ENCODE results near the gene ZDHHC24. TPM values are rescaled to one million over a fixed set of nuclear protein-coding genes. Genes with fewer than 3 reads are reported as not detected.

ZDHHC24 gene
- polyA plus RNA-seq, 1 donor, result 8.5 TPM

GRCh38 chr11:66567787-66568123 is 21.9 kb upstream of the ZDHHC24 start:
- no peak for DNase-seq
- Histone ChIP-seq H3K4me1 (ENCODE audit: control insufficient read depth, insufficient read depth, low read length) (no peaks in the 10 kb centered on the region), H3K27ac (ENCODE audit: low read length) (no peak overlapping the region), H3K4me3 (ENCODE audit: low read length) (peak overlapping the region; percentile 23), H3K36me3 (ENCODE audit: control insufficient read depth, insufficient read depth, low read length) (no peaks in the 10 kb centered on the region), H3K9me3 (ENCODE audit: control insufficient read depth, low read depth, low read length) (peaks cover 2% of the 10 kb centered on the region), H3K27me3 (ENCODE audit: control insufficient read depth, insufficient read depth, low read length) (peaks cover 18% of the 10 kb centered on the region)
- whole genome bisulfite sequencing (ENCODE audit: insufficient coverage, low lambda C conversion rate), result no CpG with 5 or more reads among the region's 15 CpGs

- H3K36me3 ChIP-seq (ENCODE audit: control insufficient read depth, insufficient read depth, low read length), result no peaks in the 10 kb centered on the region
- H3K27me3 ChIP-seq (ENCODE audit: control insufficient read depth, insufficient read depth, low read length), result peaks cover 18% of the 10 kb centered on the region
- no peak overlapping the region for H3K4me3 ChIP-seq (ENCODE audit: low read length)
- DNase-seq, result no peak
- H3K27ac ChIP-seq (ENCODE audit: low read length), result no peak overlapping the region
- peaks cover 2% of the 10 kb centered on the region for H3K9me3 ChIP-seq (ENCODE audit: control insufficient read depth, low read depth, low read length)
- no CpG with 5 or more reads among the region's 8 CpGs for WGBS (ENCODE audit: insufficient coverage, low lambda C conversion rate)
- no peaks in the 10 kb centered on the region for H3K4me1 ChIP-seq (ENCODE audit: control insufficient read depth, insufficient read depth, low read length)
Measured at GRCh38 chr11:66566221-66566620, 20.4 kb upstream of the ZDHHC24 start.

GRCh38 chr11:66564984-66565383 is 19.1 kb upstream of the ZDHHC24 start:
- Histone ChIP-seq H3K9me3 (ENCODE audit: control insufficient read depth, low read depth, low read length) (peaks cover 2% of the 10 kb centered on the region), H3K4me1 (ENCODE audit: control insufficient read depth, insufficient read depth, low read length) (no peaks in the 10 kb centered on the region), H3K4me3 (ENCODE audit: low read length) (no peak overlapping the region), H3K36me3 (ENCODE audit: control insufficient read depth, insufficient read depth, low read length) (no peaks in the 10 kb centered on the region), H3K27ac (ENCODE audit: low read length) (no peak overlapping the region), H3K27me3 (ENCODE audit: control insufficient read depth, insufficient read depth, low read length) (peaks cover 16% of the 10 kb centered on the region)
- no peak for DNase-seq
- WGBS (ENCODE audit: insufficient coverage, low lambda C conversion rate), result no CpG with 5 or more reads among the region's 5 CpGs

GRCh38 chr11:66564538-66564937 is 18.7 kb upstream of the ZDHHC24 start:
- DNase-seq, result no peak
- Histone ChIP-seq H3K4me1 (ENCODE audit: control insufficient read depth, insufficient read depth, low read length) (no peaks in the 10 kb centered on the region), H3K4me3 (ENCODE audit: low read length) (no peak overlapping the region), H3K27me3 (ENCODE audit: control insufficient read depth, insufficient read depth, low read length) (peaks cover 16% of the 10 kb centered on the region), H3K9me3 (ENCODE audit: control insufficient read depth, low read depth, low read length) (peaks cover 2% of the 10 kb centered on the region), H3K36me3 (ENCODE audit: control insufficient read depth, insufficient read depth, low read length) (no peaks in the 10 kb centered on the region), H3K27ac (ENCODE audit: low read length) (no peak overlapping the region)
- WGBS (ENCODE audit: insufficient coverage, low lambda C conversion rate), result 95% methylated on average over 4 of the region's 14 CpGs

GRCh38 chr11:66563832-66564231 is 18.0 kb upstream of the ZDHHC24 start:
- Histone ChIP-seq H3K4me3 (ENCODE audit: low read length) (no peak overlapping the region), H3K9me3 (ENCODE audit: control insufficient read depth, low read depth, low read length) (peaks cover 5% of the 10 kb centered on the region), H3K27me3 (ENCODE audit: control insufficient read depth, insufficient read depth, low read length) (peaks cover 20% of the 10 kb centered on the region), H3K4me1 (ENCODE audit: control insufficient read depth, insufficient read depth, low read length) (peaks cover 3% of the 10 kb centered on the region), H3K36me3 (ENCODE audit: control insufficient read depth, insufficient read depth, low read length) (no peaks in the 10 kb centered on the region), H3K27ac (ENCODE audit: low read length) (no peak overlapping the region)
- WGBS (ENCODE audit: insufficient coverage, low lambda C conversion rate), result no CpG with 5 or more reads among the region's 10 CpGs
- no peak for DNase-seq

- Histone ChIP-seq H3K9me3 (ENCODE audit: control insufficient read depth, low read depth, low read length) (peaks cover 5% of the 10 kb centered on the region), H3K4me3 (ENCODE audit: low read length) (no peak overlapping the region), H3K4me1 (ENCODE audit: control insufficient read depth, insufficient read depth, low read length) (peaks cover 6% of the 10 kb centered on the region), H3K27ac (ENCODE audit: low read length) (no peak overlapping the region), H3K27me3 (ENCODE audit: control insufficient read depth, insufficient read depth, low read length) (peaks cover 25% of the 10 kb centered on the region), H3K36me3 (ENCODE audit: control insufficient read depth, insufficient read depth, low read length) (no peaks in the 10 kb centered on the region)
- no CpG with 5 or more reads among the region's 20 CpGs for WGBS (ENCODE audit: insufficient coverage, low lambda C conversion rate)
- no peak for DNase-seq
Measured at GRCh38 chr11:66562907-66563583, 17.2 kb upstream of the ZDHHC24 start.

- Histone ChIP-seq H3K27ac (ENCODE audit: low read length) (no peak overlapping the region), H3K4me1 (ENCODE audit: control insufficient read depth, insufficient read depth, low read length) (peaks cover 6% of the 10 kb centered on the region), H3K9me3 (ENCODE audit: control insufficient read depth, low read depth, low read length) (peaks cover 2% of the 10 kb centered on the region), H3K27me3 (ENCODE audit: control insufficient read depth, insufficient read depth, low read length) (peaks cover 25% of the 10 kb centered on the region), H3K36me3 (ENCODE audit: control insufficient read depth, insufficient read depth, low read length) (no peaks in the 10 kb centered on the region), H3K4me3 (ENCODE audit: low read length) (no peak overlapping the region)
- no CpG with 5 or more reads among the region's 2 CpGs for WGBS (ENCODE audit: insufficient coverage, low lambda C conversion rate)
- no peak for DNase-seq
Measured at GRCh38 chr11:66562275-66562674, 16.4 kb upstream of the ZDHHC24 start.

GRCh38 chr11:66561975-66562248 is 16.1 kb upstream of the ZDHHC24 start:
- Histone ChIP-seq H3K4me3 (ENCODE audit: low read length) (no peak overlapping the region), H3K36me3 (ENCODE audit: control insufficient read depth, insufficient read depth, low read length) (no peaks in the 10 kb centered on the region), H3K27me3 (ENCODE audit: control insufficient read depth, insufficient read depth, low read length) (peaks cover 25% of the 10 kb centered on the region), H3K27ac (ENCODE audit: low read length) (no peak overlapping the region), H3K4me1 (ENCODE audit: control insufficient read depth, insufficient read depth, low read length) (peaks cover 6% of the 10 kb centered on the region), H3K9me3 (ENCODE audit: control insufficient read depth, low read depth, low read length) (peaks cover 2% of the 10 kb centered on the region)
- no peak for DNase-seq
- no CpG with 5 or more reads among the region's 9 CpGs for WGBS (ENCODE audit: insufficient coverage, low lambda C conversion rate)

GRCh38 chr11:66561178-66561974 is 15.5 kb upstream of the ZDHHC24 start:
- Histone ChIP-seq H3K27me3 (ENCODE audit: control insufficient read depth, insufficient read depth, low read length) (peaks cover 25% of the 10 kb centered on the region), H3K27ac (ENCODE audit: low read length) (no peak overlapping the region), H3K36me3 (ENCODE audit: control insufficient read depth, insufficient read depth, low read length) (no peaks in the 10 kb centered on the region), H3K4me3 (ENCODE audit: low read length) (no peak overlapping the region), H3K4me1 (ENCODE audit: control insufficient read depth, insufficient read depth, low read length) (peaks cover 6% of the 10 kb centered on the region), H3K9me3 (ENCODE audit: control insufficient read depth, low read depth, low read length) (peaks cover 2% of the 10 kb centered on the region)
- DNase-seq, result no peak
- no CpG with 5 or more reads among the region's 14 CpGs for WGBS (ENCODE audit: insufficient coverage, low lambda C conversion rate)

GRCh38 chr11:66559866-66560676 is 14.2 kb upstream of the ZDHHC24 start:
- peaks cover 6% of the 10 kb centered on the region for H3K4me1 ChIP-seq (ENCODE audit: control insufficient read depth, insufficient read depth, low read length)
- no peak overlapping the region for H3K4me3 ChIP-seq (ENCODE audit: low read length)
- H3K36me3 ChIP-seq (ENCODE audit: control insufficient read depth, insufficient read depth, low read length), result no peaks in the 10 kb centered on the region
- WGBS (ENCODE audit: insufficient coverage, low lambda C conversion rate), result 50% methylated on average over 2 of the region's 27 CpGs
- H3K9me3 ChIP-seq (ENCODE audit: control insufficient read depth, low read depth, low read length), result peaks cover 2% of the 10 kb centered on the region
- H3K27me3 ChIP-seq (ENCODE audit: control insufficient read depth, insufficient read depth, low read length), result peaks cover 25% of the 10 kb centered on the region
- DNase-seq, result no peak
- H3K27ac ChIP-seq (ENCODE audit: low read length), result no peak overlapping the region
